Thyroid gland (tissue), 4 donors: ENCODE measurements around the gene ASIC1. TPM values are rescaled to one million over a fixed set of nuclear protein-coding genes. Genes with fewer than 3 reads are reported as not detected.

Source experiments
- DNase-seq, 2 donors: peaks; one replicate each; pipeline ENCODE4 v3.0.0-alpha.2; 2019
- H3K27ac ChIP-seq, 3 donors: fragments of 200-600 bp; sonication (generic); 1 replicate in 2 of 3; 2 replicates in 1 of 3; pipeline ENCODE4 v1.5.1; 2016 to 2019; ENCODE audit warnings: mild to moderate bottlenecking in 1 of 3, moderate library complexity in 1 of 3
- H3K27me3 ChIP-seq: fragments of 200-600 bp; sonication (generic); one replicate; pipeline ENCODE4 v1.5.1; 2019
- H3K36me3 ChIP-seq, 2 donors: fragments of 200-600 bp; sonication (generic); one replicate each; pipeline ENCODE4 v1.5.1; 2016 to 2019
- H3K4me1 ChIP-seq, 2 donors: fragments of 200-600 bp; sonication (generic); one replicate each; pipeline ENCODE4 v1.5.1; 2017 to 2019
- H3K4me3 ChIP-seq, 3 donors: fragments of 200-600 bp; sonication (generic); replicated peaks in 1 of 3; 1 replicate in 2 of 3; 2 replicates in 1 of 3; pipeline ENCODE4 v1.5.1; 2016; ENCODE audit warnings: mild to moderate bottlenecking in 1 of 3
- H3K9me3 ChIP-seq: fragments of 200-600 bp; sonication (generic); one replicate; pipeline ENCODE4 v1.5.1; 2017
- CTCF ChIP-seq, 6 experiments: fragments of 200-600 bp in 3 of 6; fragments of 450-650 bp in 3 of 6; sonication (generic) in 3 of 6; IDR thresholded peaks; one replicate each; pipeline ENCODE4 v1.5.1; 2016 to 2019; ENCODE audit warnings: antibody characterized with exemption in 6 of 6, mild to moderate bottlenecking in 2 of 6, inconsistent platforms in 1 of 6, moderate library complexity in 1 of 6
- POLR2A ChIP-seq, 2 donors: fragments of 450-650 bp; IDR thresholded peaks; one replicate each; pipeline ENCODE4 v1.6.1; 2017; ENCODE audit warnings: antibody characterized with exemption in 2 of 2, mild to moderate bottlenecking in 2 of 2, moderate library complexity in 1 of 2
- WGBS, 2 donors: methylation state at CpG; one replicate each; pipeline ENCODE4 v1.1.5; 2017; 5-methylcytosine and 5-hydroxymethylcytosine counted together
- intact Hi-C: fragments of 100-400 bp; cut with DNase I; formaldehyde crosslinking; loops from one replicate; pipeline ENCODE4 v1.15.1; 2023
- total RNA-seq, 4 donors: library from RNA; depleted of rRNA; stranded (reverse); fragments of >200 nt; gene quantifications; one replicate each; pipeline ENCODE4 v1.2.3, GENCODE V29; 2016

The ASIC1 gene
- total RNA-seq, 4 donors from 2014 or later: 0.13 to 1.9 (median 0.43) TPM

GRCh38 chr12:50101663-50102062 lies 44.3 kb downstream of the ASIC1 start:
- H3K4me3 ChIP-seq: no peak overlapping the region
- H3K27me3 ChIP-seq: no peaks in the 10 kb centered on the region
- no peaks in the 10 kb centered on the region for H3K9me3 ChIP-seq
- peaks cover 33 to 35% of the 10 kb centered on the region in 2 donors for H3K36me3 ChIP-seq
- TF ChIP-seq CTCF (IDR thresholded peaks at IDR 0.05) (peak in 4 of 6 experiments; percentile 15 to 42 (median 32)), POLR2A (IDR thresholded peaks at IDR 0.05) (no peak)
- no peak for DNase-seq
- no peak overlapping the region for H3K27ac ChIP-seq
- 82 to 83% methylated on average over 3 of the region's 3 CpGs for WGBS, 2 donors
- H3K4me1 ChIP-seq: peaks cover 10 to 13% of the 10 kb centered on the region in 2 donors
- intact Hi-C loops: loop anchor here (10.0 kb wide), 1 partner anchor 213 kb away; no protein-coding TSS in a partner anchor

- H3K27ac ChIP-seq: no peak overlapping the region
- no peaks in the 10 kb centered on the region for H3K27me3 ChIP-seq
- H3K4me3 ChIP-seq: no peak overlapping the region
- DNase-seq: no peak
- H3K4me1 ChIP-seq: peaks cover 10 to 13% of the 10 kb centered on the region in 2 donors
- peaks cover 29 to 31% of the 10 kb centered on the region in 2 donors for H3K36me3 ChIP-seq
- no peaks in the 10 kb centered on the region for H3K9me3 ChIP-seq
- intact Hi-C loops: loop anchor here (10.0 kb wide), 1 partner anchor 213 kb away; no protein-coding TSS in a partner anchor
- WGBS, 2 donors: 93 to 96% methylated on average over 2 of the region's 2 CpGs
- TF ChIP-seq POLR2A (IDR thresholded peaks at IDR 0.05) (no peak), CTCF (IDR thresholded peaks at IDR 0.05) (no peak)
These were observed 44.7 kb downstream of the ASIC1 start for GRCh38 chr12:50102131-50102531.

GRCh38 chr12:50102646-50103309 lies 45.4 kb downstream of the ASIC1 start:
- peaks cover 10 to 13% of the 10 kb centered on the region in 2 donors for H3K4me1 ChIP-seq
- intact Hi-C loops: loop anchor here (10.0 kb wide), 1 partner anchor 212 kb away; no protein-coding TSS in a partner anchor
- H3K9me3 ChIP-seq: no peaks in the 10 kb centered on the region
- no peak for DNase-seq
- H3K36me3 ChIP-seq: peaks cover 22 to 24% of the 10 kb centered on the region in 2 donors
- TF ChIP-seq POLR2A (IDR thresholded peaks at IDR 0.05) (no peak), CTCF (IDR thresholded peaks at IDR 0.05) (no peak)
- no peak overlapping the region for H3K27ac ChIP-seq
- WGBS, 2 donors: 79 to 83% methylated on average over 7 to 8 of the region's 8 CpGs
- no peaks in the 10 kb centered on the region for H3K27me3 ChIP-seq
- H3K4me3 ChIP-seq: no peak overlapping the region

- Histone ChIP-seq H3K4me3 (no peak overlapping the region), H3K9me3 (no peaks in the 10 kb centered on the region), H3K36me3 (peaks cover 16 to 19% of the 10 kb centered on the region in 2 donors), H3K27ac (peak overlapping the region in 1 of 3 donors; percentile 39), H3K27me3 (no peaks in the 10 kb centered on the region), H3K4me1 (peaks cover 10 to 13% of the 10 kb centered on the region in 2 donors)
- WGBS, 2 donors: 100% methylated on average over 2 of the region's 2 CpGs
- intact Hi-C loops: loop anchor here (10.0 kb wide), 1 partner anchor 211 kb away; no protein-coding TSS in a partner anchor
- DNase-seq: no peak
- TF ChIP-seq POLR2A (IDR thresholded peaks at IDR 0.05): no peak
- no peak for TF ChIP-seq CTCF (IDR thresholded peaks at IDR 0.05)
These were observed 46.0 kb downstream of the ASIC1 start for GRCh38 chr12:50103351-50103750.

GRCh38 chr12:50103767-50104321 lies 46.4 kb downstream of the ASIC1 start, which contains the start of gene GPD1:
TSS of gene GPD1 (plus strand) at chr12:50104008. CDS start at chr12:50104051, 43 bp downstream.
- Histone ChIP-seq H3K27me3 (no peaks in the 10 kb centered on the region), H3K9me3 (no peaks in the 10 kb centered on the region), H3K4me1 (peaks cover 10 to 13% of the 10 kb centered on the region in 2 donors), H3K4me3 (no peak within 1 kb of the TSS), H3K36me3 (peaks cover 11 to 14% of the 10 kb centered on the region in 2 donors), H3K27ac (peak within 1 kb of the TSS in 1 of 3 donors; percentile 39)
- WGBS, 2 donors: 10 to 12% methylated on average over 10 to 11 of the region's 13 CpGs
- peak; percentile 90 to 92 for DNase-seq
- intact Hi-C loops: loop anchor here (10.0 kb wide), 1 partner anchor 211 kb away; no protein-coding TSS in a partner anchor
- peak in 1 of 2 donors; percentile 73 for TF ChIP-seq POLR2A (IDR thresholded peaks at IDR 0.05)
- TF ChIP-seq CTCF (IDR thresholded peaks at IDR 0.05): peak in 2 of 6 experiments; percentile 12 to 25
